NCI-H226 (cell line): ENCODE results near the gene ABR.
"Not testable (repeated sequence)": the region's sequence is repeated elsewhere in the genome, so short reads cannot be mapped to it uniquely, and the experiment has no call there.

Experiments
- DNase-seq: peaks from one replicate; pipeline ENCODE4 v3.0.0-alpha.2; 2015

Gene ABR

DNA sequence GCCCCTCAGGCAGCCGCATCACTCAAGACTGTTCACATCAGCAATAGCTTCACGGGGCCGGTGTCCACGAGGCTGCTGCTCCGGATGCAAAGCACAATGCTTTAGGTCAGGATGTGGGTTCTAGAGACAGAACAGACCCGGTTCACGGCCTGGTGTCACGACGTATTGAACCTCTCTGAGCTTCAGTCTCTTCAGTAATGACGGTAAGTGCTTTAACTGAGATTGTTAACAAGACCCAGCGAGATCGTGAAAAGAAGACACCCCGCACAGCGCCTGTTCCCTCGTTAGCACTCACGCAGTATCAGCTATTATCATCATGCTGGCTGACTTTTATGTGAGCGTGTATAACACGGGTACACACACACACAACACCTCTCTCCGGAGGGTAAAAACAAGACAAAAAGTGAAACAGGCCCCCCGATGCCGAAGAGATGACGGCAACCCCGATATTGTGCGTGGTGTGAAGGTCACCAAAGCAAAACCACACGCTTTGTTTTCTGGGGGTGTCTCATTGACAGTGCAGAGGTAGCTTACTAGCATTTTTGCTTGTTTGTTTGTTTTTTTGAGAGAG is 21.4 kb upstream of the ABR start:
- no peak for DNase-seq

DNA sequence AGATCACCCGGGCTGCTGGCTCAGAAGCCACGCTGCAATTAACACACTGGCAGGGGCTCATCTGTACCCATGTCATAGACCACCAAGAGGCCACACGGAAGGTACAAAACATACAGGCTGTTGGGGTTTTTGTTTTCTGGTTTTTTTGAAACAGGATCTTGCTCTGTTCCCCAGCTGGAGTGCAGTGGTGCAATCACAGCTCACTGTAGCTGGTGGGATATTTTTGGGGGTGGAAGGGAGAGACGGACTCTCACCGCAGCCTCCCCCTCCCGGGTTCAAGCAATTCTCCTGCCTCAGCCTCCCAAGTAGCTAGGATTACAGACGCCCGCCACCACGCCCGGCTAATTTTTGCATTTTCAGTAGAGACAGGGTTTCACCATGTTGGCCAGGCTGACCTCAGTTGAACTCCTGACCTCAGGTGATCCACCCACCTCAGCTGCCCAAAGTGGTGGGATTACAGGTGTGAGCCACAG is 19.5 kb upstream of the ABR start:
- DNase-seq = not testable (repeated sequence)

DNA sequence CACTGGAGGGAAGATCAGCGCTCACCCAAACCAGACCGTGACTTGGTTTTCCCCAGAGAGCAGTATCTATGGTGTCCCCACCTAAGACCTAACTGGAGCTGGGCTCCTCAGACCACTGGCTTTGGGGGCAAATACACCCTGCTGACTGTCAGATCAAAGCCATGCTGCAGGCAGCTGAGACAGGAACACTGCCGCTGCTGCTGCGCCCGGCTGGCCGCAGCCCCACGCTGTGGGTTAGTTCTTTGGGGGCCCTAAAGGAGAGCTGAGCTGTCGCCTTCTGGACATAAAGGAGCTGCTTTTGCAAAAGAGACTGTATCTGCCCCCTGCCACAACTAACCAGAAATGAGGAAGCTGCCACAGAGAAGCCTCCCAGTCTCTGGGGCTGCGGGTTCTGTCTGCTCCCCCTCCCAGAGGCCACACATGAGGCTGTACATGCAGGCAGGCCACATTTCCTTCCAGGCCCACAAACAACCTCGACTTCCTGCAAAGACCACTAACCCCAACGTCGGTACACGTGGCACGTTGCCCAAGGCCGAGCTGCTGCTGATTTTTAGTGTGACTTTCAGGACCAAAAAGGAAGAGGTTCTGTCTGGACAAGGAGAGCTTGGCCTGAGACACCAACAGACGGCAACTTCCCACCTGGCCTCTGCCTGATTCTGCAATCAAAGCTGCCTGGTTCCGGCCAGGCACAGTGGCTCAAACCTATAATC is 18.2 kb upstream of the ABR start:
- no peak for DNase-seq

DNA sequence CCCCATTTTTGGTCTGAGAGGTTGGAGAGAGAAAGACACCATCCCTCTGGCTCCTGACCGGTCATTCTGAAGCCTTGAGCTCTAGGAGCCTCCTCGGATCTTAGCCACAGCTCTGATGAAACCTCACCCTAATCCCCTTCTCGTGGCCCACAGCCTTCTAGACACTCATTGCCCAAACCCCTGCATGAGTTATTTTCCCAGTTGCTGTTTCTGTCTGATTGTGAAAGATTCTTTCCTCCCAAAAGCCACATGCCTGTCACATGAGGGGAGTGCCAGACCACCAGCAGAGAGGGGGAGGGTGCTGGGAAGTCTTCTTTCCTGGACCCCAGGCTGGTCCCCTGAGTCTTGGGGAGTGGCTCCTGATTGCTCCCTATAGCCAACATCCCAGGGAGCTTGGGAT is 17.6 kb upstream of the ABR start:
- no peak for DNase-seq

DNA sequence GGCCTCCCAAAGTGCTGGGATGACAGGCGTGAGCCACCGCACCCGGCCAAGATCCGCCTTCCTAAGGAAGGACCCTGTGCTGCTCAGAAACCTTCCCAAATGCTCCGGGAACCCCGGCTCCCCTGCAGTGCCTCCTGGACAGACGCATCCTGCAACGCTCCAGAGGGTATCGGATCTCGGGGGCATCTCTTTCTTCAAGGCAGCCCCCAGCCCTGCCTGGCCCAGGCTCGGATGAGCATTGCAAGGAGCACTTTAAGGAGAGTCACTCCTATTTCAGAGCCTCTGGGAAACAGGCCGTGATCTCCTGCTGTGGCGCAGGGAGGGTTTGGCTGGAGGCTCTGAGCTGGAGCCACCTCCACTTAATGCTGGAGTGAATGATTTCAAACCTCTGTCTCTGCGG is 17.2 kb upstream of the ABR start:
- no peak for DNase-seq

DNA sequence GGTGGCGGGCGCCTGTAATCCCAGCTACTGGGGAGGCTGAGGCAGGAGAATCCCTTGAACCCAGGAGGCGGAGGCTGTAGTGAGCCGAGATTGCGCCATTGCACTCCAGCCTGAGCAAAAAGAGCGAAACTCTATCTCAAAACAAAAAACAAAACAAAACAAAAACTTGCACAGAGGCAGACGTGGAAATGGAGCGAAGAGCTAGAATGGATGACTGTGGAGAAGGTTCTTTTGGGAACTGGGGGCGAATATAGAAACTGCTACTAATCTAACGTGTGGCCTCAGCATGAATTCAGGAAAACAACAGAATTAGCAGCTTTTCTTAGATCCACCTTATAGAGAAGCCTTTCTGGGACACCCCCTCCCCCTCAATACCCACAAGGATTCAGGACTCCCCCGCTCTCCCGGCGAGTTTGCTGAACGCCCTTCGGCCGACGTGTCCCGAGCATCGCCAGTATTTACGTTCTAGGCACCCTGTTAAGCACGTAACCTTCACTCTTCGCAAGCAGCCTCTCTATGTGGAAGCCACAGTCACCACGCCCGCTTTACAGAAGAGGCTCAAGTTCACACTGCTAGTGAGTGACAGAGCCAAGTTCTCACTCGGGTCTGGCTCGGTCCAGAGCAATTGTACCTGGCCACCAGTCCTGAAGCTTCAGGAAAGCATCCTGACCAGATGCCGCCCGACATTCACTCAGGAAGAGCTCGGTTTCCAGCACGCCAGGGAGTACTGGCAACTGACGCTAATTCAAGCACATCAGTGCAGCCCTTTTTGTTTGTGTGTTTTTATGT is 13.3 kb upstream of the ABR start:
- no peak for DNase-seq

DNA sequence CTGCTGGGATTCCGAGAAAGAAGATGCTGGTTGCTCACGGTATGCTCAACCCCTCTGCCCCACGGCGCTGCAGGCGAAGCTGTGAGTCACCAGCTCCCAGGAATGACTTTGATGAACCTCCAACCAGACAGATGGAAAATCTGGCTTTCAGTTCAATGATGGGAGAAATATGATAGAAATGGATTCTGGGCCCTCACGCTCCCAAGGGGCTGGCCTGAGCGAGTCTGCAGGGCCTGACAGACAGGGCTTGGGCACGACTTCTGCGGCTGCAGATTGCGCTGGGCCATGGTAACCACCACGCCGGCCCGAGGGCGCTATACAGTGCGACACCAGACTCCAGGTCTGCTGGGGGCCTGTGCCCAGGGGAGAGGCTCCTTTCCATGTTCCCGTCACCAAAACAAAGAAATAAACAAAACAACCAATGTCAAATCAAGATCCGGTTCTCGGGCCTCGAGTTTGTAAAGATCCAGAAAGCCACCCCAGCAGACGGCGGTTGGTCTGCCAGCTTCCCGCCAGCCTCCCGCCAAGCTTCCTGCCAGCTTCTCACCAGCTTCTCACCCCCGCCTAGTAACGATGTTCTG is 11.1 kb upstream of the ABR start:
- DNase-seq = peak; percentile 83

DNA sequence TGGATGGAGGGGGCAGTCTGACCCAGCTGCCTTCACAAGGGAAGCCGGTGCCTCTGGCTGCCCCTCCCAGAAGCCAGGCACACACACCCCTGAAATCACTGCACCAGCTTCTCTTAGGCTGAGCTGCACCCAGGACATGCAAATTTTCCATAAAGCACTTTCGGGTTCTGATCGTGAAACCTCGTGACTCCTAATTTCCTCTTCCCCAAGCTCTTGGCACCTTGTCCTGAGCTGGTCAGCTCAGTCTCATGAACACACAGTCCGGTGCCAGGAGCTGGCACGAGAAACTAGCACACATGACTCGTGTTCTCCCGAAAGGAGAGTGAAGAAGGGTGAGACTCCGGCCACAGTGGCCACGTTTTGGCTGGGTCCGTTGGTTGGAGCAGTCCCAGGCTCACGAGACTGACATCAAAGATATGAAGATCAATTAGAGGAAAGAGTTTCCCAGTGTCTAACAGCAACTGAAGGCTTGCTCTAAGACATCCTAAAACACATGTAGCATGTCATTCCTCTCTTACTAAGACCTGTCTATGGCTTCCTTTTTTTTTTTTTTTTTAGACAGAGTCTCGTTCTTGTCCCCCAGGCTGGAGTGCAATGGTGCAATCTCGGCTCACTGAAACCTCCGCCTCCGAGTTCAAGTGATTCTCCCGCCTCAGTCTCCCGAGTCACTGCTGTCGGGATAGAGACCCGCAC is 9.2 kb upstream of the ABR start:
- no peak for DNase-seq

DNA sequence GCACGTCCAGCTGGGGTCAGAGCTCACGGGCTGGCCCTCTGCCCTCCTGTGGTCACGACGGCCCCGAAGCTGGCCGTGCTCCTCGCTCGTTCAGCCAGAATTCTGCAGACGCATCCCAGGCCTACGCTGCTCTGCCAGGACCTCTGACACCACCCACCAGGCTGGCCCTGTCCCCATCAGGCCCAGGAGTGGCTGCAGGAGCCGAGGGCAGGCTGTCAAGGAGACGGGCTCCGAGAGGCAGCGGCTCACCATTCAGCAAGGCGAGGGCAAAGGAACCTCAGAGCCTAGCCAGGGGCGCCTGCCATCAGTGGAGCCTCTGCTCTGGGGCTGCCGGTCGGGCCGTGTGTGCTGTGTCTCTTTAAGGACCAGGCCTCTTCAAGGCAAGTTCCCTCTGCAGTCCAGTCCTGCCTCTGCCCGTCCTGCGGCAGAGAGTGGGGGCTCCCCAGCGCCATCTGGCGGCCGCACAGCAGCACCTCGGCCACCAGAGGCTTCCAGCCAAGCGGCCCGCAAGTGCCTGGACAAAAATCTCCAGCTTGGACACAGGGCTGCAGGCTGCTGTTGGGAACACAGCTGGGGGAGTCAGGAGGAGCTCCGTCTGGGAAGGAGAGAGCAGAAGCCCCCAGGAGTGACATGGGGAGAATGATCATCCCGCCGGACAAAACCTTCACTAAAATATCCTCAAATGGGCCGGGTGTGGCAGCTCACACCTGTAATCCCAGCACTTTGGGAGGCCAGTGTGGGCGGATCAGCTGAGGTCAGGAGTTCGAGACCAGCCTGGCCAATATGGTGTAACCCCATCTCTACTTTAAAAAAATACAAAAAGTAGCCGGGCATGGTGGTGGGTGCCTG is 7.4 kb upstream of the ABR start:
- DNase-seq = peak; percentile 68

DNA sequence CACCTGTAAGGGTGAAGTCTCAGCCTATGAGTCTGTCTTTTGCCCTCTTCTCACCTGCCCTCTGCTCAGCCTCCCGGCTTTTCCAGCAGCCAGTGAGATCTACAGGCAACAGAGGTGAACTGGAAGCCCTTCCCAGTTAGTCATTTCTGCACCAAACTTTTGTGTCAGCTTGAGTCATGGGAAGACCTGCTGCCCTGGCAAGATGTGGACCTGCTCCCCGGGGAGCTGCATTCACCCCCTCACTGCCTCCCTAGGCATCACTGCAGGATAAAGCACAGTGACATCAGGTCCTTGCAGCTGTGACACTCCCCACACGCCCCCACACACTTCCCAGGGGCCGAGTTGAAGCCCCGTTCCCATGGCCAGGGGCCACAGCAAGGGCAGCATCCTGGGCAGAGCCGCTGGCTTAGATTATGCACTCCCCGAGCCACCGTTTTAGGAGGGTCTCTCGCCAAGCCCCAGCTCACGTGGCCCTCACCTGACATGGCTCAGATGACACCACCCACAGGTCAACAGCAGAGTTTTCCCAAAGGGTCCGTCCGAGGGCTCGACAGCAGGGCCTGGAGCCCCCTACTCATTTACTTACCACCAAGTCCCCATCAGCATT is 6.5 kb upstream of the ABR start:
- peak; percentile 56 for DNase-seq

DNA sequence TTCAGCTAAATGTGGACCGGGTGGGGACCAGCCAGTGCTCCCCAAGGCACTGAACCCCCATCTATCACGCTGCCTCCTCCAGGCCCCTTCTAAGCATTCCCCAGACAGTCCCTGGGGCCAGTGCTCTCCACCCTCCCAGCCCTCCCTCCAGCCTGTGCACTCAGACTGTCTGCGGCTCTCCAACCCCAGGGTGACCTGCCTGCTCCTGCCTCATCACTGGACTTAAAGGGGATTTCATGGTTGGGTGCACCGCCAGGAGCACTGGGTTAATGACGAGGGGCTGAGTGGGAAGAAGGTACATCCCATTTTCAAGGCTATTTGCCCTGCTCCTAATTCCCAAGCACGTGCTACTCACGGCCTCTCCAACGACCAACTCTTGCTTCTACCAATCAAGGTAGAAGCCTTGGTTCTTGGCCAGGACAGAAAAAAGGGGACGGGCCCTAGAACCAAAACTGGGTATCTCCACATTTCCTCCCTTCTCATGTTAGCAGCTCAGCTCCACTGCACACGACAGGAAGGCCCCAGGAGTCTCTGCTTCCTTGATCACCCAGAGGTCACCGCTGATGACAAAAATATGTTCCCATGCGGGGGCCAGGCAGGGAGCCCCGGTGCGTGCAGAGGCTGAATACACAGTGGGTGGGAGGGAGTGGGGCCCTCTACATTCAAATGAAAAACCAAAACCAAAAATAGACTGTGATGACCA is 3.5 kb upstream of the ABR start:
- no peak for DNase-seq

DNA sequence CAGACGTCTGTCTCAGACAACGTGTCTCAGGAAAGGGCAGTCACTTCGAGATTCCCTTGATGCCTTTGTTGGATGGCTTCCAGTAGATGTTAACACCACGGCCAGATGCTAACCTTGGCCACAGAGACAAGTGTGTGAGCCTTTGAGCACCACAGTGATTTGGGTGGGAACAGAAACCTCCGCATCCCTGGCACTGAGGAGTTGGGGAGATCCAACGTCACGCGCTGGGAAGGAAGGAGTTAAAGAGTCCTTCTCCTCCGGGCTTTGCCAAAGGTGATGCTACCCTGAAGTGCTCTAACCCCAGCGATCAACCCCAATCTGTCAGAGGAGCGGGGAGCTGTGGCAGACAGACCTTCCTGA is 3.0 kb upstream of the ABR start:
- no peak for DNase-seq

DNA sequence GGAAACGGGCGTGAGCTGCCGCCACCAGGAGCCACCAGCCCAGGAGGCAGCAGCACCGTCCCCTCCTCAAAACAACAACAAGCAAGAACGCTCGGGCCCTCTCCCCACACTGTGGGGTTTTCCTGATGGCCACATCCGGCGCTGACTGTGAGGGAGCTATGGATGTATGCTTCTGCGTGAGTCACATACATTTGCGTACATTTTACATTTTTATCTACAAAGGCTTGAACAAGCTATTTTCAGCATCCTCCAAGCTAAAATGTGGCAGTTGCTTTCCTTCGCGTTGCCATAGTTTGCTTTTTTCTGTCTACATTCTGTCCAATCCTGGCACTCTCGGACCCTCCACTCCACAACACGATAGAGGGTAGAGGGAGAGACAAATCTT is 2.0 kb upstream of the ABR start:
- DNase-seq = no peak

DNA sequence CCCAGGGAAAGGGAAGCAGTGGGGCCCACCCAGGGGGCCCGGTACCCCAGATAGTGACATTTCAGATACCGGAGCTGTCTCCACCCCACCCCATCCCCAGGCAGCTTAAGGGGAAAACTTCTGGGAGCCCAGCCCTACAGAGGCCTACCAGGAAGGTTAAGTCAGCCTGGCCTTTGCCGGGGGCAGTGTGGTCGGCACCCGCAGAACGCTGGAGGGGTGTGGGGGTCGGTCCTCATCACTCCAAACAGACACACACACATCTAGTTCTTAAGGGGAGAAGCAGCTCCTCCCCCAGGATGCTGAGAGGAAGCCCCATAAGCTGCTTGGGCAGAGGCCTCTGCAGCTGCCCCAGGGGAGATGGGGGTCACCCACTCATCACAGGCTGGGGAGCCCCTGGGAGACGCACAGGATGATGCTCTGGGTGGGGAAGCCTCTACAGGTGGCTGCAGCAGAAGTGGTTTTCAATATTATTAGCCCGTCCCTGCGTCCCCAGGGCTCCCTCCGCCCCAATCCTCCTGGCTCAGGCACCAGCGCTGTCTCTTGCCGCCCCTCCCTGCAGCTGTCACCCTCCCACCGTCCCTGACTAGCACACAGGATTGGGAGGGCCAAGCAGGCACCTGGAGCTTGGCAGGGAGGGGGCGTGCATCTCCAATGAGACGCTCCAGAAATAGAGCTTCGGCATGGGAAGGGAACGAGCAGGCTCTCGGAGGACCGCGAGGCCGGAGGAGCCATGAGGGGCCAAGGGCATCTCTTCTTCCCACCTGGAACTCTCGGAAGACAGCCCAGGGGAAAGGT is 1.4 kb upstream of the ABR start:
- DNase-seq = no peak

DNA sequence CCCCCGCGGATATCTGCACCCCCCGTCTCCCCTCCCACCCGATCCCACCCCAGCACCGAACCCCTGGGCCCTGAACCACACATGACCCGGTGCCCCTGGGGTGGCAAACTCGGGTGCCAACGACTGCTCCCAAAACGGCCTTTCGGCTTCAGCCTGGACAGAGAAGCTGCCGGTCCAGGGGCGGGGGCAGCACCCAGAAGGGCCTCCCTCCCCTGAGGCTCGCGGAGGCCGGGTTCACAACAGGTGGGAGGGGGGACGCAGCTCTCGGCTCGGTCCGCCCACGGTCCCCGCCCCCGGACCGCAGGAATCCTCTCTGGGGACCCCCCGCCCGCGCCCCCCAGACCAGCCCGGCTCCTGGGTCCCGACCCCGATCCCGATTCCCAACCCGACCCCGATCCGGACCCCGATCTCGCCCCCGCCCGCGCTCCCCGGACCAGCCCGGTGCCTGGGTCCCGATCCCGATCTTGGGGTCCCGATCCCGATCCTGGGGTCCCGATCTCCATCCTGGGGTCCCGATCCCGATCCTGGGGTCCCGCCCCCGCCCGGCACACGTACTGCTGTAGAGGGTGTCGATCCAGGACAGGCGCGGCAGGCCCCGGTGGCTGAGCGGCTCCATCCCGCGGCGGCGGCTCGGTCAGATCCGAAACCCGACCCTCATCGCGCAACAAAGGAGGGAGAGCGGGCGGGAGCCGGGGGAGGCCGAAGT is 516 bp downstream of the ABR start:
- peak; percentile 47 for DNase-seq

DNA sequence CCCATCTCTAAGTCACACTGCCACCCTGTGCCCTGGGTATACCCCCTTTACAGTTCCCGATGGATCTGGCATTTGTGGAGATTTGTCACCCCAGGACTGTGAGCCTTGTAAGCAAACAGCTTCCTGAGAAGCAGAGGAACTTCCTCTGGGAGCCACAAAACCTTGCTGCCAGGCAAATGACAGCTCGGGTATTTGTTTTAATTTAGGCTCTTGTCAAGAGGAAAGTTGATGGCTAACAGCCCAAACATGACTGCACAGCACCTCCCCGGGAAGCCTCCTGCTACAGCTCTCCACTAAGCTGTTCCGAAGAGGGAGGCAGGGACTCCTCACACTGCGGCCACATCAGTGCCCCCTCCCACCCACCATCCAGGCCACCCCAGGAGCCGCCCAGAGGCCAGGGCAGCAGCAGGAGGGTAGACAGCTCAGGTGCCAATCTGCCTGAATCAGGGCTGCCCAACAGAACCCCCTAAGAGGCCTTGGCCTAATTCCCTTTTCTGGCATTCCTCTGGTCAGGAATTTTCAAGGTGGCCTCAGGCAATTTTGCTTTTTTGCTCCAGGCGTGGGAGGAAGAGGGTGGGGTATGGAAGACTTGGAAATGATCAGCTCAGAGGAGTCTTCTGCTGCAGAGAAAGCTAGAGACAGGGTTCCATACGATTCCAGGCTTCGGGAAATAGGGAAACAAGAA is 2.6 kb downstream of the ABR start:
- peak; percentile 75 for DNase-seq

DNA sequence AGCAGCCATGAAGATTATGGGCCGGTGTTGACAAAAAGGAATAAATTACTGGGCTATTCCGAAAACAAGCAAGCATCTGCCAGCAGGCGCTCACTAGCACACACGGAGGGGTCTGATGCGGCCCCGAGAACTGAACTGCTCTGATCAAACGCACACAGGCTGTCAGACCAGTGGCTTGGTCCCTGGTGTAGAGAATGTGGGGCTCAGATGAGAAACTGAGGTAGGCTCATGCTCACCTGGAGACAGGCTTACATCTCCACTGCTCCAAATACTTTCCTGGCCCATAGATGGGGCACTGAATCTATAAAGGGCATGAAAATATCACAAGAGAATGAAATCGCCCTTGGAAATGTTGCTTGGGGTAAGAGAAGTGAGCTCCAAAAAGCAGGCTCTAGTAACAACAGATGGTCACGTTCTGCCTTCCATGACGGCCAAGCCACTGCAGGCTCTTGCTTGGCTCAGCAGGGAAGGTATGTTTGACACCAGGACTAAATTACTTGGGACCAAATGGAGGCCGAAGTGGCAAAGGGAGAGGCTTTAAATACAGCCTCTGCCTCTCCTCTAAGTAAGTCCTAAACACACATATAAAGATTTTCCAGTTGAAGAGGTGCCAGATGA is 5.4 kb downstream of the ABR start:
- DNase-seq = no peak

DNA sequence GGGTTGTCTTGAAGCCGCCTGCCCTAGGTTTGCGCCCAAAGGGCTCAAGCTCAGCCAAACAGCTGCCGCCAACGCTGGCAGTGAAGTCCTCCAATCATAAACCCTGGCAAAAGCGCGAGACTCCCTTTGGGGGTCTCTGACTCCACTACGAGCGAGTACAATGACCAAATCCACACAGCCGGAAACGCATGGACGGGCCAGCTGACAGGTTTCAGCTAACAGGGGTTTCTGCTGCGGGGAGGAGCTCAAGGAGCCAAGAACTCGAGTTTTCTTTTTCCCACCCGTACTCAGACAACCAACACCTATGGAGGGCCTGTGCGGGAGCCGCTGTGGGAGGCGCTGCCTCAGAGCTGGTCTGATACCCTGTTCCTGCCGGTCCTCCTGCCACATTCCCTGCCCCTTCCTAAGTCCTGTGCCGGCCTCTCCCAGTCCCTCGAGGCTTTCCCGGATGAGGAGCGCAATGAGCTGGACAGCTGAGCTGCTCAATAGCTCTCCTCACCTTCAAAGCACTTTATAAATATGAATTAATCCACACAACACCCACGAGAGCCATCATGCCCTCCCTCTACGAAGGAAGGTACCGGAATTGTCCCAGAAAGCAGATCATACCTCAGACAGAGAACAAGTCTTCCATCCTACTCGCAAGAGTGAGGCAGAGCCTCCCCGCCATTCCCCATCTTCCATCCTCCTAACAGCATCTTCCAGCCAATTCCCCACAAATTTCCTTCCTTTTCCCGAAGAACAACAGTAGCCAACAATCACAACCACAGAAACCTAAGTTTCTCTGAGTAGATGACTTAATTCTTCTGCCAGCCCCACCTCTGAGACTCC is 6.1 kb downstream of the ABR start:
- no peak for DNase-seq
